B cell (primary cell): ENCODE measurements around the gene FARP1. TPM values are rescaled to one million over a fixed set of nuclear protein-coding genes. Genes with fewer than 3 reads are reported as not detected.

Experiments used
- ATAC-seq: fragments of 200-7000 bp; cut with Tn5 transposase; one replicate; pipeline ENCODE4 v1.10.0; 2021; ENCODE audit warnings: low read depth, mild to moderate bottlenecking, moderate number of reproducible peaks, moderate library complexity
- CTCF ChIA-PET: fragments of 350-600 bp; sonication (Branson Sonifier 250); formaldehyde crosslinking; loops from one replicate; lab custom pipeline; 2021; ENCODE audit warnings: antibody characterized with exemption, inconsistent platforms; lab: Charles Lee
- POLR2A ChIA-PET: fragments of 350-600 bp; sonication (Branson Sonifier 250); formaldehyde crosslinking; loops from one replicate; lab custom pipeline; 2021; ENCODE audit warnings: antibody characterized with exemption; lab: Charles Lee
- DNase-seq: peaks from one replicate; pipeline ENCODE4 v3.0.0; 2013
- H2AFZ ChIP-seq: 2 replicates; pipeline ENCODE4 v1.6.1; 2012; ENCODE audit warnings: mild to moderate bottlenecking, low read depth, low read length; ENCODE audit not compliant: insufficient read depth, poor library complexity, severe bottlenecking
- H3K27ac ChIP-seq, 2 donors: 1 replicate in 1 of 2; 2 replicates in 1 of 2; pipeline ENCODE4 v1.5.1; 2012 to 2013; ENCODE audit warnings: low read length in 2 of 2, mild to moderate bottlenecking in 2 of 2, moderate library complexity in 1 of 2
- H3K27me3 ChIP-seq, 4 experiments: fragments of 200-600 bp in 1 of 4; sonication (generic) in 1 of 4; replicated peaks in 1 of 4; 1 replicate in 2 of 4; 2 replicates in 2 of 4; pipeline versions ENCODE4 v1.6.1 to v1.7.0; 2013 to 2016; ENCODE audit warnings: low read length in 3 of 4, mild to moderate bottlenecking in 2 of 4, mixed read lengths in 1 of 4, moderate library complexity in 1 of 4; ENCODE audit not compliant: insufficient read depth in 4 of 4, control insufficient read depth in 3 of 4; ENCODE audit errors: control extremely low read depth in 1 of 4
- H3K36me3 ChIP-seq, 2 experiments: replicated peaks in 1 of 2; 1 replicate in 1 of 2; 2 replicates in 1 of 2; pipeline versions ENCODE4 v1.6.1 to v1.7.1; 2013; ENCODE audit warnings: low read length in 1 of 2; ENCODE audit not compliant: insufficient read depth in 2 of 2, control insufficient read depth in 1 of 2; ENCODE audit errors: control extremely low read depth in 1 of 2, extremely low read depth in 1 of 2
- H3K4me1 ChIP-seq, 2 donors: fragments of 200-600 bp in 1 of 2; sonication (generic) in 1 of 2; 1 replicate in 1 of 2; 2 replicates in 1 of 2; pipeline versions ENCODE4 v1.5.1 to v1.6.1; 2013 to 2017; ENCODE audit warnings: low read length in 2 of 2; ENCODE audit not compliant: control insufficient read depth in 2 of 2, insufficient read depth in 2 of 2
- H3K4me2 ChIP-seq: replicated peaks from 2 replicates; pipeline ENCODE3; 2012; ENCODE audit warnings: mild to moderate bottlenecking, low read depth, low read length; ENCODE audit not compliant: poor library complexity, severe bottlenecking
- H3K4me3 ChIP-seq, 5 experiments: fragments of 200-600 bp in 1 of 5; sonication (generic) in 1 of 5; 1 replicate in 3 of 5; 2 replicates in 2 of 5; pipeline versions ENCODE4 v1.5.1 to v1.7.0; 2011 to 2016; ENCODE audit warnings: low read length in 4 of 5, mild to moderate bottlenecking in 4 of 5, low read depth in 2 of 5, control low read depth in 1 of 5, moderate library complexity in 1 of 5; ENCODE audit not compliant: insufficient read depth in 1 of 5; ENCODE audit errors: control extremely low read depth in 1 of 5, extremely low read depth in 1 of 5
- H3K79me2 ChIP-seq: fragments of 200-600 bp; sonication (generic); one replicate; pipeline ENCODE4 v1.6.0; 2016; ENCODE audit warnings: low read length; ENCODE audit not compliant: control insufficient read depth, insufficient read depth
- H3K9ac ChIP-seq: fragments of 200-600 bp; sonication (generic); 2 replicates; pipeline ENCODE4 v1.6.1; 2017; ENCODE audit warnings: mild to moderate bottlenecking, low read length, moderate library complexity
- H3K9me3 ChIP-seq, 3 donors: one replicate each; pipeline versions ENCODE4 v1.6.1 to v1.7.1; 2013; ENCODE audit warnings: low read length in 2 of 3; ENCODE audit not compliant: control insufficient read depth in 2 of 3, insufficient read depth in 1 of 3; ENCODE audit errors: control extremely low read depth in 1 of 3
- H4K20me1 ChIP-seq: 2 replicates; pipeline ENCODE4 v1.6.0; 2012; ENCODE audit warnings: mild to moderate bottlenecking, low read length; ENCODE audit not compliant: insufficient read depth, control insufficient read depth, poor library complexity, severe bottlenecking
- H3K27ac Mint-ChIP-seq: one replicate; pipeline ENCODE4 v1.8.0; 2021; ENCODE audit warnings: mixed read lengths
- H3K27me3 Mint-ChIP-seq: one replicate; pipeline ENCODE4 v1.8.0; 2021; ENCODE audit warnings: mixed read lengths
- H3K4me1 Mint-ChIP-seq: one replicate; pipeline ENCODE4 v1.8.0; 2021; ENCODE audit warnings: mixed read lengths
- H3K4me3 Mint-ChIP-seq: one replicate; pipeline ENCODE4 v1.8.0; 2021; ENCODE audit warnings: mixed read lengths
- H3K9me3 Mint-ChIP-seq: one replicate; pipeline ENCODE4 v1.8.0; 2022; ENCODE audit warnings: mixed read lengths; ENCODE audit not compliant: insufficient read depth
- EZH2 ChIP-seq: IDR thresholded peaks from 2 replicates; pipeline ENCODE4 v1.6.1; 2012; ENCODE audit warnings: borderline replicate concordance, low read depth, mild to moderate bottlenecking, moderate library complexity, low read length; ENCODE audit not compliant: insufficient read depth, poor library complexity, severe bottlenecking
- WGBS: methylation state at CpG from one replicate; pipeline ENCODE4 v1.1.5; 2013; ENCODE audit warnings: missing lambda C conversion rate; ENCODE audit not compliant: insufficient coverage; 5-methylcytosine and 5-hydroxymethylcytosine counted together
- intact Hi-C: fragments of 100-400 bp; cut with micrococcal nuclease; formaldehyde crosslinking; loops from one replicate; pipeline ENCODE4 v1.10.0; 2022
- polyA plus RNA-seq: library from polyadenylated mRNA; depleted of rRNA; stranded (reverse); fragments of >200 nt; gene quantifications from 2 replicates; pipeline ENCODE4 v1.2.3, GENCODE V29; 2012
- total RNA-seq, 2 donors: library from RNA; stranded (reverse); fragments of 120-200 nt in 1 of 2; gene quantifications; 1 replicate in 1 of 2; 2 replicates in 1 of 2; pipeline versions ENCODE4 v1.2.3 to v1.2.4, GENCODE V29; 2013 to 2022
- TF ChIP-seq, protein P1 (sequence below): fragments of 200-600 bp; IDR thresholded peaks from one replicate; pipeline ENCODE4 v1.8.0; 2022; ENCODE audit warnings: antibody characterized with exemption, mild to moderate bottlenecking

FARP1 gene
- total and polyA plus RNA-seq, 2 donors (not counting 1 experiment from before 2014, with no cell fraction given), result 0.15 to 1.5 TPM

- H3K4me2 ChIP-seq, result no peak overlapping the region
- Mint-ChIP-seq H3K27ac (no peak overlapping the region), H3K9me3 (no peaks in the 10 kb centered on the region), H3K27me3 (peaks cover 18% of the 10 kb centered on the region), H3K4me3 (no peak overlapping the region), H3K4me1 (no peaks in the 10 kb centered on the region)
- DNase-seq, result no peak
- no peak overlapping the region for H2AFZ ChIP-seq
- ATAC-seq, result no peak
- no peak overlapping the region for H3K4me3 ChIP-seq
- intact Hi-C loops, result no loop called here
- H3K9me3 ChIP-seq, result peaks cover 0 to 12% (median 0%) of the 10 kb centered on the region in 3 donors
- H4K20me1 ChIP-seq, result no peaks in the 10 kb centered on the region
- WGBS, result 100% methylated on average over 1 of the region's 3 CpGs
- H3K27ac ChIP-seq, result no peak overlapping the region
- ChIA-PET POLR2A (no interaction called here), CTCF (no interaction called here)
- H3K4me1 ChIP-seq, result no peaks in the 10 kb centered on the region
- H3K27me3 ChIP-seq, result no peaks in the 10 kb centered on the region
- H3K79me2 ChIP-seq, result no peaks in the 10 kb centered on the region
- TF ChIP-seq, protein P1, sequence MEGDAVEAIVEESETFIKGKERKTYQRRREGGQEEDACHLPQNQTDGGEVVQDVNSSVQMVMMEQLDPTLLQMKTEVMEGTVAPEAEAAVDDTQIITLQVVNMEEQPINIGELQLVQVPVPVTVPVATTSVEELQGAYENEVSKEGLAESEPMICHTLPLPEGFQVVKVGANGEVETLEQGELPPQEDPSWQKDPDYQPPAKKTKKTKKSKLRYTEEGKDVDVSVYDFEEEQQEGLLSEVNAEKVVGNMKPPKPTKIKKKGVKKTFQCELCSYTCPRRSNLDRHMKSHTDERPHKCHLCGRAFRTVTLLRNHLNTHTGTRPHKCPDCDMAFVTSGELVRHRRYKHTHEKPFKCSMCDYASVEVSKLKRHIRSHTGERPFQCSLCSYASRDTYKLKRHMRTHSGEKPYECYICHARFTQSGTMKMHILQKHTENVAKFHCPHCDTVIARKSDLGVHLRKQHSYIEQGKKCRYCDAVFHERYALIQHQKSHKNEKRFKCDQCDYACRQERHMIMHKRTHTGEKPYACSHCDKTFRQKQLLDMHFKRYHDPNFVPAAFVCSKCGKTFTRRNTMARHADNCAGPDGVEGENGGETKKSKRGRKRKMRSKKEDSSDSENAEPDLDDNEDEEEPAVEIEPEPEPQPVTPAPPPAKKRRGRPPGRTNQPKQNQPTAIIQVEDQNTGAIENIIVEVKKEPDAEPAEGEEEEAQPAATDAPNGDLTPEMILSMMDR, result no peak
- no peak for TF ChIP-seq EZH2
- no peaks in the 10 kb centered on the region for H3K36me3 ChIP-seq
- H3K9ac ChIP-seq, result no peak overlapping the region
Measured at GRCh38 chr13:98175043-98175442, 32.1 kb downstream of the FARP1 start.

GRCh38 chr13:98175823-98176222 lies 32.9 kb downstream of the FARP1 start:
- H3K27me3 Mint-ChIP-seq, result peaks cover 17% of the 10 kb centered on the region
- Histone ChIP-seq H2AFZ (no peak overlapping the region), H3K27ac (no peak overlapping the region), H3K27me3 (no peaks in the 10 kb centered on the region), H3K4me1 (no peaks in the 10 kb centered on the region), H3K4me2 (no peak overlapping the region), H3K9ac (no peak overlapping the region), H3K9me3 (peaks cover 0 to 12% (median 0%) of the 10 kb centered on the region in 3 donors), H4K20me1 (no peaks in the 10 kb centered on the region), H3K4me3 (no peak overlapping the region), H3K36me3 (no peaks in the 10 kb centered on the region), H3K79me2 (no peaks in the 10 kb centered on the region)
- no peak overlapping the region for H3K4me3 Mint-ChIP-seq
- WGBS, result 67% methylated on average over 1 of the region's 3 CpGs
- ATAC-seq (no peak), DNase-seq (no peak)
- H3K9me3 Mint-ChIP-seq, result no peaks in the 10 kb centered on the region
- ChIA-PET POLR2A (no interaction called here), CTCF (no interaction called here)
- H3K27ac Mint-ChIP-seq, result no peak overlapping the region
- no peak for TF ChIP-seq EZH2
- TF ChIP-seq, protein P1, result no peak
- no peaks in the 10 kb centered on the region for H3K4me1 Mint-ChIP-seq
- intact Hi-C loops, result no loop called here
